ENCODE data around the gene ATR. TPM values are rescaled to one million over a fixed set of nuclear protein-coding genes. Genes with fewer than 3 reads are reported as not detected.

The ATR gene
- total RNA-seq, 1 experiment from 2014 or later, result 33.3 TPM

DNA sequence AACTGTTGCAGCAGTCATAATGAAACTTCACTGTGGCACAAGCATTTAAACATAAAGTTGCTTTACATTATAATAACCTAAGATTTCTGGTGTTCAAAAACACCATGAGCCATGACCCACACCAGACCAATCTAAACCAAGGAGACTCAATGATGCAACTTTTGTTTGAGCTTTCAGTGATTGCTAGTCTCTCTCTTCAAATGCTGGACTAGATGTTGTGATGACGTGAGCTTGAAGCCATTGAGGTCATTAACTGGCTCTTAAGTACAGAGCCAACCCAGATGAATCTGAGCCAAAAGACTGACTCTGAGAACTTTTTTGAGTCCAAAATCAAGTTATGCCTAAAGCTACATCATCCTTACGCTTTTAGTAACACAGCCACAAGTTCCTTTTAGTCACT is 36.5 kb downstream of the ATR start:
- Histone ChIP-seq H3K27ac (0 out of 2 replicates have a peak overlapping the region, but pooled peaks have one; percentile 1), H3K27me3 (ENCODE audit: insufficient read depth, low read depth) (no peaks in the 10 kb centered on the region), H3K36me3 (ENCODE audit: low read depth) (peaks cover 15% of the 10 kb centered on the region), H3K4me2 (no peak overlapping the region), H3K79me2 (ENCODE audit: low read depth) (no peaks in the 10 kb centered on the region), H3F3A (ENCODE audit: insufficient read depth, low read depth) (no peaks in the 10 kb centered on the region; the same call in 1 of the 2 replicates), H2AFZ (no peak overlapping the region), H3K9me3 (ENCODE audit: insufficient read depth, low read depth) (no peaks in the 10 kb centered on the region), H3K9me2 (ENCODE audit: insufficient read depth) (no peaks in the 10 kb centered on the region), H3K4me3 (no peak overlapping the region), H4K20me1 (ENCODE audit: insufficient read depth) (no peaks in the 10 kb centered on the region), H3K4me1 (replicated peaks; ENCODE audit: insufficient read depth) (no peaks in the 10 kb centered on the region)
- TF ChIP-seq, protein P1, sequence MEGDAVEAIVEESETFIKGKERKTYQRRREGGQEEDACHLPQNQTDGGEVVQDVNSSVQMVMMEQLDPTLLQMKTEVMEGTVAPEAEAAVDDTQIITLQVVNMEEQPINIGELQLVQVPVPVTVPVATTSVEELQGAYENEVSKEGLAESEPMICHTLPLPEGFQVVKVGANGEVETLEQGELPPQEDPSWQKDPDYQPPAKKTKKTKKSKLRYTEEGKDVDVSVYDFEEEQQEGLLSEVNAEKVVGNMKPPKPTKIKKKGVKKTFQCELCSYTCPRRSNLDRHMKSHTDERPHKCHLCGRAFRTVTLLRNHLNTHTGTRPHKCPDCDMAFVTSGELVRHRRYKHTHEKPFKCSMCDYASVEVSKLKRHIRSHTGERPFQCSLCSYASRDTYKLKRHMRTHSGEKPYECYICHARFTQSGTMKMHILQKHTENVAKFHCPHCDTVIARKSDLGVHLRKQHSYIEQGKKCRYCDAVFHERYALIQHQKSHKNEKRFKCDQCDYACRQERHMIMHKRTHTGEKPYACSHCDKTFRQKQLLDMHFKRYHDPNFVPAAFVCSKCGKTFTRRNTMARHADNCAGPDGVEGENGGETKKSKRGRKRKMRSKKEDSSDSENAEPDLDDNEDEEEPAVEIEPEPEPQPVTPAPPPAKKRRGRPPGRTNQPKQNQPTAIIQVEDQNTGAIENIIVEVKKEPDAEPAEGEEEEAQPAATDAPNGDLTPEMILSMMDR (conservative IDR thresholded peaks at IDR 0.05), result no peak
- intact Hi-C loops (cut with micrococcal nuclease; ENCODE audit: unreplicated experiment), result no loop called here
- CTCF ChIA-PET, result interaction anchor here (0.7 kb wide), 1 partner anchor 453 kb away, joined by 3 read pairs; no protein-coding TSS in a partner anchor
- no TSS peak for BruUV-seq (replicated peaks)
- POLR2A ChIA-PET (ENCODE audit: unreplicated experiment), result interaction anchor here (0.6 kb wide), 1 partner anchor 22 kb away, joined by 13 read pairs; no protein-coding TSS in a partner anchor
- no peak for DNase-seq

DNA sequence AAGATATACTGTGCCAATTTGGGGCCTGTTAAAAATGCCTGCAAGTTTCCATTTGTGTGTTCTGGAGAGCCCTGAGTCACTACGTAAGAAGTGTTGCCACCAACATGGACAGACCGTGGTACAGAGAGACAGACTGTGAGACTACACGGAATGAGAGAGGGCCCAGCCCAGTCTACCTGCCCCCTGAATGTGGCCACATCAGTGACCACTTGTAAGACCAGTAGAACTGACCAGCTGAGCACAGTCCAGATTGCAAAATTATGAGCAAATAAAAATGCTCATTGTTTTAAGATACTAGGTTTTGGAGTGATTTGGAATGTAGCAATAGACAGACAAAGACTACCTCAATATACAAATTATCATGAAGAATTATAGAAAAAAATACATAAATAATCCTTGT is 42.0 kb downstream of the ATR start:
- Histone ChIP-seq H3K27me3 (ENCODE audit: insufficient read depth, low read depth) (no peaks in the 10 kb centered on the region), H3K4me2 (no peak overlapping the region), H3K9me3 (ENCODE audit: insufficient read depth, low read depth) (no peaks in the 10 kb centered on the region), H2AFZ (no peak overlapping the region), H3K4me3 (no peak overlapping the region), H3K4me1 (replicated peaks; ENCODE audit: insufficient read depth) (no peaks in the 10 kb centered on the region), H3K79me2 (ENCODE audit: low read depth) (no peaks in the 10 kb centered on the region), H3K36me3 (ENCODE audit: low read depth) (peaks cover 19% of the 10 kb centered on the region), H3K9me2 (ENCODE audit: insufficient read depth) (no peaks in the 10 kb centered on the region), H4K20me1 (ENCODE audit: insufficient read depth) (no peaks in the 10 kb centered on the region), H3F3A (ENCODE audit: insufficient read depth, low read depth) (no peaks in the 10 kb centered on the region), H3K27ac (no peak overlapping the region)
- no TSS peak for BruUV-seq (replicated peaks)
- TF ChIP-seq, protein P1 (conservative IDR thresholded peaks at IDR 0.05), result no peak
- no peak for TF ChIP-seq EZH2 (IDR thresholded peaks at IDR 0.05; ENCODE audit: low read depth)
- intact Hi-C loops (cut with micrococcal nuclease; ENCODE audit: unreplicated experiment), result no loop called here
- CTCF ChIA-PET, result interaction anchor here (0.5 kb wide), 1 partner anchor 467 kb away, joined by 11 read pairs; no protein-coding TSS in a partner anchor
- no peak for DNase-seq
- POLR2A ChIA-PET (ENCODE audit: unreplicated experiment), result no interaction called here

DNA sequence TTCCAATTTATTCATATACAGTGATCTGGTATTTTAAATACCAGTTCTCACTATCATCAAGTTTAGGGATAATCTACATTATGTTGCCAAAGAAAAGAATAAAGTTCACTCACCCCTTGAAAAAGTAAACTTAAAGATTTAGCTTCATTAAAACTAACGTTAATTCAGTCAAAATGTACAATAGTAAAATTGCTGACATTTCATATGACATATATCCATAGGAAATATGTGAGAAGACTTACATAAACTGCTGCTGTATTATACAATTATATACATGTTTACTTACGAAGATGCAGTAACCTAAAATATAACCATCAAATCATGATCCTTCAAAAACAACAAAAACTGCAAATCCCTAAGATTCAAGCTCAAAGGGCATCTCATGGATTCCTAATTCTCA is 44.0 kb downstream of the ATR start:
- Histone ChIP-seq H3K4me3 (no peak overlapping the region), H3K36me3 (ENCODE audit: low read depth) (peaks cover 19% of the 10 kb centered on the region), H3K4me2 (no peak overlapping the region), H3K27ac (no peak overlapping the region), H4K20me1 (ENCODE audit: insufficient read depth) (no peaks in the 10 kb centered on the region), H3K9me3 (ENCODE audit: insufficient read depth, low read depth) (no peaks in the 10 kb centered on the region), H3K9me2 (ENCODE audit: insufficient read depth) (no peaks in the 10 kb centered on the region), H3K79me2 (ENCODE audit: low read depth) (no peaks in the 10 kb centered on the region), H3F3A (ENCODE audit: insufficient read depth, low read depth) (no peaks in the 10 kb centered on the region), H2AFZ (no peak overlapping the region), H3K27me3 (ENCODE audit: insufficient read depth, low read depth) (no peaks in the 10 kb centered on the region), H3K4me1 (replicated peaks; ENCODE audit: insufficient read depth) (no peaks in the 10 kb centered on the region)
- no peak for TF ChIP-seq EZH2 (IDR thresholded peaks at IDR 0.05; ENCODE audit: low read depth)
- TF ChIP-seq, protein P1 (conservative IDR thresholded peaks at IDR 0.05), result no peak
- ChIA-PET POLR2A (ENCODE audit: unreplicated experiment) (no interaction called here), CTCF (no interaction called here)
- no TSS peak for BruUV-seq (replicated peaks)
- intact Hi-C loops (cut with micrococcal nuclease; ENCODE audit: unreplicated experiment), result no loop called here
- DNase-seq, result no peak

Measured in PC-9 (cell line).